HG02759 (cell line): ENCODE measurements around the gene SORCS3.

Experiments used
- ATAC-seq: cut with Tn5 transposase; IDR thresholded peaks from one replicate; pipeline ENCODE4 v1.9.1; 2021; ENCODE audit warnings: mild to moderate bottlenecking, moderate library complexity; ENCODE audit not compliant: unreplicated experiment

Gene SORCS3

DNA sequence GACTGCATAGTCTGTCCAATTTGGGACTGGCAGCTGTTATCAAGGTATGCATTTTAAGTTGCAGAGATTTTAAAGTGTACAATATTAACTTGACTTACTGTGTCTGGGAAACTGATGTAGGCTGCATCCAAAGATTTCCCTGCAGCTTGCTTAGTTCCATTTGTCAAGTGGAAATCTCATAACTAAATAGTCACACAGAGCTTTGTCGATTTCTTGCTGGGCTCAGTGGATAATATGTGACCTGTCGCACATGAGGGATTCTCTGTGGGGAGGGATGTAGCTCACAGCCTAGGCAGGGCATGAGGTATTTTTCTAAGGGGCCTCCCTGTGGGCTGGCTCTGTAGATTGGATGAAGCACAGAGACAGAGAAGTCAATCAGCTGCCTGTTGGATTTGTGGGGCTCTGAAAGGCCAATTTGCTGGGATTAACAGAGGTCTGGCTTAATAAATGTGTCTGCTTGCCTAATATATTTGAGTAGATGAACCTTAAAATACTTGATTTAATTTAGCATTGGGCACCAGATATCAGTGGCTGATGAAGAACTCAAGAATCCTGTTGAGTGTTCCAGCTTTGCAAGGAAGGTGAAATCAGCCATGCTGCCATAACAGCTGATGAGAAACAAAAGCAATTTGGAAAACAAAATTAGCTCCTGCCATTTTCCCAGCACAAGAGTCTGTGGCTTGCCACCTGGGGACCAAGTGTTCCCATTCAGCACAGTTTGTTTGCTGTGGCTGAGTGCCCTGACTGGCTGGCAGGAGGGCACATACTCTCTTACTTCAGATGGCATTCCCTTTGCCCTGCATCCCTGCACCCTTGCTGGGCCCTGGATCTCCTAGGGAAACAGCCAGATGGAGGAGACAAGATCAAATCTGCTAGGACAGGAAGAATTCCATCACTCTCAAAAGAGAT is 598.5 kb downstream of the SORCS3 start:
- no peak for ATAC-seq

GRCh38 chr10:105241254-105241653 is 600.2 kb downstream of the SORCS3 start:
- no peak for ATAC-seq

- no peak for ATAC-seq
These were observed 602.3 kb downstream of the SORCS3 start for GRCh38 chr10:105243381-105243780.

GRCh38 chr10:105243825-105244224 is 602.7 kb downstream of the SORCS3 start:
- ATAC-seq: no peak

- ATAC-seq: no peak
These were observed 606.9 kb downstream of the SORCS3 start for GRCh38 chr10:105247831-105248499.

DNA sequence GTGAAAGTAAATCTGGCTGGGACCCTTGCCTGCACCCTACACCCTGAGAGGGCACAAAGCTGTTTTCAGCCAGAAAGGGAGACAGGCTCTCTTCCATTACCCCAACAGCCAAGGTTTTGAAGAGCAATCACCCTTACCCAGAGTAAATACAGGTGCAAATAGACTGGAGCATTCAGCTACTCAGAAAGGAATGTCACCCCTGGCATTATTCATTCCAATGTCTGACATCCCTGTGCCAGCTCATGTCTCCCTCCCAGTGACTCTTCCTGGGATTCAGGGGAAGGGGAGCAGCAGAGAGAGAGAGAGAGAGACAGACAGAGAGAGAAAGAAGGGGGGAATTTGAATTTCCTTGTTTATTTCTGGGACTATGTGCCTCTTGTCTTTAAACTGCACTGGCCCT is 611.8 kb downstream of the SORCS3 start:
- ATAC-seq: no peak

GRCh38 chr10:105253515-105254212 is 612.6 kb downstream of the SORCS3 start:
- no peak for ATAC-seq

- ATAC-seq: no peak
These were observed 617.1 kb downstream of the SORCS3 start for GRCh38 chr10:105258036-105258673.

GRCh38 chr10:105258674-105259065 is 617.6 kb downstream of the SORCS3 start:
- no peak for ATAC-seq

GRCh38 chr10:105259201-105259600 is 618.1 kb downstream of the SORCS3 start:
- ATAC-seq: no peak

- no peak for ATAC-seq
These were observed 621.6 kb downstream of the SORCS3 start for GRCh38 chr10:105262666-105263065.

DNA sequence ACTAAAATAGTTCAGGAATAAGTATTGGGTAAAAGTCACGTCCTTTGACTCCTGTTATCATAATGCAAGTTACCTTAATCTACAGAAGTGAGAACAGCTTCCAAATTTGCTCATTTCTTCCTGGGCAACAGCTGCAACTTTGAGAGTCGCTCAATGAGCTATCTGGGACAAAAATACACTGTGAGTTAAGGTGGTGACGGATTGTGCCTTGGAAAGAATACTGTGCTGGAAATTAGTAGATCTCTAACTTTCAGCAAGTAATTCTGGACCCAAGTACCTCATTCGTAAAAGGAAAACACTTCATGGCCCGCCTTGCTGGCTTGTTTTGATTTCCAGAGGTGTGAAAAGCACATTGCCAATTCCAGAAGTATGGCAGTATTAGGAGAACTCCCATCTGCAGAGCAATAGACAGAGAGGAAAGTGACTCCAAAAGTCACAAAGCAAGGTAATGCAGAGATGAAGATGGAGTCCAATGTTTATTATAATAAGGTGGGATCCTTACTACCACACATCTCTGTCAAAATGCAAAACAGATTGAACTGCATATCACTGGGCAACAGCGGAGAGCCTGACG is 626.0 kb downstream of the SORCS3 start:
- ATAC-seq: no peak

DNA sequence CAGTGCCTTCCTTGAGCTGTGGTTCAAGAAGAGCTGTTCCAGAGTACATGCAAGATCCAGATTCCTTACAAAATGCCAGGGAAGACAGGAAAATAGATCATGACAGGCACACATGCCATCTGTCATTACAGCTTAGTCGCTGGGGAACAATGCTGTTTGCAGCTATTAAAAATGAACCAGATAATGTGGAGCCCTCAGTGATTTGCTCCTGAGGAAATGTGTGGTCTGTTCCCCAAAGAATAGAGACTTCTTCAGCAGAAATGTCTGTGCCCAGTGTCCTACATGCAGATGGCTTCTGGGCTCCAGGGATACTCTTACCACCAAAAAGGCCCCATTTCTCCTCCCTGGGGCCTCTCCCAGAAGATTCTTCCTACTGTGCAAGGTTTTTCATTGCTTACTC is 627.9 kb downstream of the SORCS3 start:
- ATAC-seq: no peak

GRCh38 chr10:105269689-105270088 is 628.6 kb downstream of the SORCS3 start:
- no peak for ATAC-seq

DNA sequence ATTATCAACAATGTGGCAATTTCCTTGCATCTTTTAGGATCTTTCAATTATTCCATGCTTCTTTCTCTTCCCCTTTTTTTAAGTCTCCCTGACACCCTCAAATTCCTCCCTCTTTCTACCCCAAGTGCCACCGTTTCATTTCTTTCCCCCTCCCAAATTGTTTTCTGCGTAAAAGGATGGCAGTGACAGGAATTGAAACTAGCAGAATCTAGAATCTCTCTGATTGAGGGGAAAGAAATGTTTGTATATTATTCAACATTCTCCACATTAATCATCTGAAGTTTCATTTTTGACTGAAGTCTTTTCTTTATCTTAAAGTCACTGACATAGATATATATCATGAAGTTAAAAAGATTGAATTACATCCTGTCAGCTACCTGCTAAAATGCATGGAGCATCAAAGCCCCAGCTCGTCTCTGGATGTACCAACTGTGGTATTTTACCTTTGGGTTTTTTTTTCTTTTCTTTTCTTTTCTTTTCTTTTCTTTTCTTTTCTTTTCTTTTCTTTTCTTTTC is 633.5 kb downstream of the SORCS3 start:
- no peak for ATAC-seq

DNA sequence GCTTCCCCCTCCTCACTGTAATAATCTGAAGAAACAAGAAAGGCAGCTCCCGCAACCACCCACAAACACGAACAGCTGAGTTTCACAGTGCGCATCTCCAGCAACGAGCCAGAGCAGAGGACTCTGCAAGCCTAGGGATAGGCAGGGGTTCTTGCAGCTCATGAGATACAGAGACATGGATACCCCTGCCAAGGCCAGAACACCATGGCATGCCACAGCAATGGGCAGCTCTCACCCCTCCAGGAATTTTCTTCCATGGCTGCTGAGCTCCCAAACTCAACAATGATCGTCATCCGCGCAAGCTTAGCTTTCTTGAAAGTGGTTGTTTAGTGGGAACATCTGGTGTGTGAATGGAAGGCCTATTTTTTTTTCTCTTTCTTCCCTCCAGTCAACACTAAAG is 637.3 kb downstream of the SORCS3 start:
- no peak for ATAC-seq

GRCh38 chr10:105279101-105279500 is 638.0 kb downstream of the SORCS3 start:
- no peak for ATAC-seq

DNA sequence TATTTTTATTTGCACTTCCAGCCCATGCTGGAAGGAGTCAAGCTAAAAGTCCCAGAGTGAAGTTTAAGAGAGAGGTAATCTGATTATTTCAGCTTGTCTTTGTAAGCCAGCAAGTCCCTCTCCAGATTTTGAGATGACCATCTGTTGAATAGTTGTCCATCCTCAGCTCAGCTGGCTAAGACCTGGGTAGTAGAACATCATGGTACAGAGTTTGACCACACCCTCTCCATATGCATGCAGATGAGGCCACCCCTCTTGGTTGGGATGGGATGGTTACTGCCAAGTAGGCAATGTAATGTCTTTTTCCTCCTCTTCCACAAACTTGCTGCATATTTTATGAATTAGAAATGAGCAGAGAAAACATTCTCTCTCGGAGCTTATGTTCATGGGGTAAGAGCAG is 639.8 kb downstream of the SORCS3 start:
- no peak for ATAC-seq

- no peak for ATAC-seq
These were observed 643.6 kb downstream of the SORCS3 start for GRCh38 chr10:105284476-105285215.

GRCh38 chr10:105288026-105288425 is 646.9 kb downstream of the SORCS3 start:
- no peak for ATAC-seq
